WTC11 (cell line): ENCODE measurements around the gene CATSPER1. TPM values are rescaled to one million over a fixed set of nuclear protein-coding genes. Genes with fewer than 3 reads are reported as not detected.

ENCODE experiments used
- ATF2 ChIP-seq: sonication (generic); formaldehyde crosslinking; IDR thresholded peaks from 2 replicates; pipeline ENCODE4 v1.8.1; 2022; ENCODE audit warnings: low read depth, missing genetic modification reagents, borderline replicate concordance
- CBFB ChIP-seq: sonication (generic); formaldehyde crosslinking; IDR thresholded peaks from 2 replicates; pipeline ENCODE4 v1.8.1; 2022; ENCODE audit warnings: mild to moderate bottlenecking, low read depth, missing genetic modification reagents
- CREB1 ChIP-seq: sonication (generic); formaldehyde crosslinking; IDR thresholded peaks from 2 replicates; pipeline ENCODE4 v1.8.0; 2023; ENCODE audit warnings: mild to moderate bottlenecking, missing genetic modification reagents
- ELF4 ChIP-seq: sonication (generic); formaldehyde crosslinking; IDR thresholded peaks from 2 replicates; pipeline ENCODE4 v1.8.1; 2022; ENCODE audit warnings: low read depth, mild to moderate bottlenecking, moderate library complexity, missing genetic modification reagents
- FOXK1 ChIP-seq: sonication (generic); formaldehyde crosslinking; IDR thresholded peaks from 2 replicates; pipeline ENCODE4 v1.8.0; 2022; ENCODE audit warnings: mild to moderate bottlenecking, moderate library complexity, missing genetic modification reagents
- GRHL2 ChIP-seq: fragments of 250-450 bp; sonication (Bioruptor Pico); IDR thresholded peaks from 2 replicates; pipeline ENCODE4 v1.8.0; 2022; ENCODE audit warnings: mild to moderate bottlenecking, moderate library complexity; ENCODE audit not compliant: insufficient replicate concordance, severe bottlenecking
- HMGA2 ChIP-seq: fragments of 250-450 bp; sonication (Bioruptor Pico); IDR thresholded peaks from 2 replicates; pipeline ENCODE4 v1.4.0; 2021; ENCODE audit warnings: mild to moderate bottlenecking, moderate library complexity
- IRF1 ChIP-seq: sonication (generic); formaldehyde crosslinking; IDR thresholded peaks from 2 replicates; pipeline ENCODE4 v1.8.0; 2023; ENCODE audit warnings: missing genetic modification reagents
- NFATC4 ChIP-seq: fragments of 250-450 bp; sonication (Bioruptor Pico); IDR thresholded peaks from 2 replicates; pipeline ENCODE4 v1.9.0; 2021; ENCODE audit warnings: mild to moderate bottlenecking
- NFE2L1 ChIP-seq: sonication (generic); formaldehyde crosslinking; IDR thresholded peaks from 2 replicates; pipeline ENCODE4 v1.8.1; 2023; ENCODE audit warnings: missing genetic modification reagents
- NR1H2 ChIP-seq: sonication (generic); formaldehyde crosslinking; IDR thresholded peaks from 2 replicates; pipeline ENCODE4 v1.9.0; 2021; ENCODE audit warnings: mild to moderate bottlenecking, moderate library complexity, missing genetic modification reagents
- OVOL2 ChIP-seq: fragments of 250-450 bp; sonication (Bioruptor Pico); IDR thresholded peaks from 2 replicates; pipeline ENCODE4 v1.9.0; 2021; ENCODE audit warnings: mild to moderate bottlenecking, borderline replicate concordance
- SOX15 ChIP-seq: fragments of 250-450 bp; sonication (Bioruptor Pico); IDR thresholded peaks from 2 replicates; pipeline ENCODE4 v1.9.0; 2021; ENCODE audit warnings: mild to moderate bottlenecking
- ZNF232 ChIP-seq: sonication (generic); formaldehyde crosslinking; IDR thresholded peaks from 2 replicates; pipeline ENCODE4 v1.8.0; 2022; ENCODE audit warnings: mild to moderate bottlenecking, missing genetic modification reagents
- ZNF281 ChIP-seq: sonication (generic); formaldehyde crosslinking; IDR thresholded peaks from 2 replicates; pipeline ENCODE4 v1.8.0; 2023; ENCODE audit warnings: mild to moderate bottlenecking, missing genetic modification reagents
- ZNF317 ChIP-seq: sonication (generic); formaldehyde crosslinking; IDR thresholded peaks from 2 replicates; pipeline ENCODE4 v1.8.1; 2023; ENCODE audit warnings: low read depth, mild to moderate bottlenecking, moderate library complexity, missing genetic modification reagents, borderline replicate concordance
- ZNF423 ChIP-seq: fragments of 250-450 bp; sonication (Bioruptor Pico); IDR thresholded peaks from 2 replicates; pipeline ENCODE4 v2.1.2; 2022; ENCODE audit warnings: mild to moderate bottlenecking, moderate library complexity
- ZNF425 ChIP-seq: fragments of 250-450 bp; sonication (Bioruptor Pico); conservative IDR thresholded peaks from 2 replicates; pipeline ENCODE4 v1.9.0; 2021; ENCODE audit warnings: mild to moderate bottlenecking
- total RNA-seq: library from RNA; stranded (reverse); gene quantifications from 3 replicates; pipeline ENCODE4 v1.2.3, GENCODE V29; 2021
- TF ChIP-seq, protein P1 (sequence below): sonication (generic); formaldehyde crosslinking; IDR thresholded peaks from 2 replicates; pipeline ENCODE4 v1.8.0; 2022; ENCODE audit warnings: mild to moderate bottlenecking, missing genetic modification reagents
- TF ChIP-seq, protein P2 (sequence below): sonication (generic); formaldehyde crosslinking; IDR thresholded peaks from 2 replicates; pipeline ENCODE4 v1.8.1; 2023; ENCODE audit warnings: mild to moderate bottlenecking, missing genetic modification reagents
- TF ChIP-seq, protein P3 (sequence below): sonication (generic); formaldehyde crosslinking; IDR thresholded peaks from 2 replicates; pipeline ENCODE4 v1.8.0; 2022; ENCODE audit warnings: missing genetic modification reagents
- TF ChIP-seq, protein P4 (sequence below): sonication (generic); formaldehyde crosslinking; IDR thresholded peaks from 2 replicates; pipeline ENCODE4 v1.8.1; 2022; ENCODE audit warnings: low read depth, mild to moderate bottlenecking, moderate library complexity, missing genetic modification reagents, borderline replicate concordance
- TF ChIP-seq, protein P5 (sequence below): sonication (generic); formaldehyde crosslinking; IDR thresholded peaks from 2 replicates; pipeline ENCODE4 v1.8.1; 2022; ENCODE audit warnings: mild to moderate bottlenecking, moderate library complexity, missing genetic modification reagents

CATSPER1 gene
- total RNA-seq, 1 experiment from 2014 or later, result not detected

- TF ChIP-seq ZNF425 (CRISPR knock-in tag) (no peak), ZNF281 (CRISPR knock-in tag) (no peak), SOX15 (CRISPR knock-in tag) (no peak), FOXK1 (CRISPR knock-in tag) (0 out of 2 replicates have a peak, but pooled peaks have one; percentile 26), ZNF317 (CRISPR knock-in tag) (no peak), ZNF232 (CRISPR knock-in tag) (no peak), ELF4 (CRISPR knock-in tag) (no peak), HMGA2 (CRISPR knock-in tag) (no peak), IRF1 (CRISPR knock-in tag) (no peak), NFE2L1 (CRISPR knock-in tag) (no peak), ZNF423 (CRISPR knock-in tag) (no peak), NFATC4 (CRISPR knock-in tag) (no peak), GRHL2 (CRISPR knock-in tag) (no peak), CBFB (CRISPR knock-in tag) (no peak), CREB1 (CRISPR knock-in tag) (no peak), ATF2 (CRISPR knock-in tag) (no peak), NR1H2 (CRISPR knock-in tag) (no peak), OVOL2 (CRISPR knock-in tag) (no peak)
- TF ChIP-seq, protein P1, sequence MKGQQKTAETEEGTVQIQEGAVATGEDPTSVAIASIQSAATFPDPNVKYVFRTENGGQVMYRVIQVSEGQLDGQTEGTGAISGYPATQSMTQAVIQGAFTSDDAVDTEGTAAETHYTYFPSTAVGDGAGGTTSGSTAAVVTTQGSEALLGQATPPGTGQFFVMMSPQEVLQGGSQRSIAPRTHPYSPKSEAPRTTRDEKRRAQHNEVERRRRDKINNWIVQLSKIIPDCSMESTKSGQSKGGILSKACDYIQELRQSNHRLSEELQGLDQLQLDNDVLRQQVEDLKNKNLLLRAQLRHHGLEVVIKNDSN (CRISPR knock-in tag), result no peak
- TF ChIP-seq, protein P2, sequence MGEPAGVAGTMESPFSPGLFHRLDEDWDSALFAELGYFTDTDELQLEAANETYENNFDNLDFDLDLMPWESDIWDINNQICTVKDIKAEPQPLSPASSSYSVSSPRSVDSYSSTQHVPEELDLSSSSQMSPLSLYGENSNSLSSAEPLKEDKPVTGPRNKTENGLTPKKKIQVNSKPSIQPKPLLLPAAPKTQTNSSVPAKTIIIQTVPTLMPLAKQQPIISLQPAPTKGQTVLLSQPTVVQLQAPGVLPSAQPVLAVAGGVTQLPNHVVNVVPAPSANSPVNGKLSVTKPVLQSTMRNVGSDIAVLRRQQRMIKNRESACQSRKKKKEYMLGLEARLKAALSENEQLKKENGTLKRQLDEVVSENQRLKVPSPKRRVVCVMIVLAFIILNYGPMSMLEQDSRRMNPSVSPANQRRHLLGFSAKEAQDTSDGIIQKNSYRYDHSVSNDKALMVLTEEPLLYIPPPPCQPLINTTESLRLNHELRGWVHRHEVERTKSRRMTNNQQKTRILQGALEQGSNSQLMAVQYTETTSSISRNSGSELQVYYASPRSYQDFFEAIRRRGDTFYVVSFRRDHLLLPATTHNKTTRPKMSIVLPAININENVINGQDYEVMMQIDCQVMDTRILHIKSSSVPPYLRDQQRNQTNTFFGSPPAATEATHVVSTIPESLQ, result no peak
- TF ChIP-seq, protein P3, sequence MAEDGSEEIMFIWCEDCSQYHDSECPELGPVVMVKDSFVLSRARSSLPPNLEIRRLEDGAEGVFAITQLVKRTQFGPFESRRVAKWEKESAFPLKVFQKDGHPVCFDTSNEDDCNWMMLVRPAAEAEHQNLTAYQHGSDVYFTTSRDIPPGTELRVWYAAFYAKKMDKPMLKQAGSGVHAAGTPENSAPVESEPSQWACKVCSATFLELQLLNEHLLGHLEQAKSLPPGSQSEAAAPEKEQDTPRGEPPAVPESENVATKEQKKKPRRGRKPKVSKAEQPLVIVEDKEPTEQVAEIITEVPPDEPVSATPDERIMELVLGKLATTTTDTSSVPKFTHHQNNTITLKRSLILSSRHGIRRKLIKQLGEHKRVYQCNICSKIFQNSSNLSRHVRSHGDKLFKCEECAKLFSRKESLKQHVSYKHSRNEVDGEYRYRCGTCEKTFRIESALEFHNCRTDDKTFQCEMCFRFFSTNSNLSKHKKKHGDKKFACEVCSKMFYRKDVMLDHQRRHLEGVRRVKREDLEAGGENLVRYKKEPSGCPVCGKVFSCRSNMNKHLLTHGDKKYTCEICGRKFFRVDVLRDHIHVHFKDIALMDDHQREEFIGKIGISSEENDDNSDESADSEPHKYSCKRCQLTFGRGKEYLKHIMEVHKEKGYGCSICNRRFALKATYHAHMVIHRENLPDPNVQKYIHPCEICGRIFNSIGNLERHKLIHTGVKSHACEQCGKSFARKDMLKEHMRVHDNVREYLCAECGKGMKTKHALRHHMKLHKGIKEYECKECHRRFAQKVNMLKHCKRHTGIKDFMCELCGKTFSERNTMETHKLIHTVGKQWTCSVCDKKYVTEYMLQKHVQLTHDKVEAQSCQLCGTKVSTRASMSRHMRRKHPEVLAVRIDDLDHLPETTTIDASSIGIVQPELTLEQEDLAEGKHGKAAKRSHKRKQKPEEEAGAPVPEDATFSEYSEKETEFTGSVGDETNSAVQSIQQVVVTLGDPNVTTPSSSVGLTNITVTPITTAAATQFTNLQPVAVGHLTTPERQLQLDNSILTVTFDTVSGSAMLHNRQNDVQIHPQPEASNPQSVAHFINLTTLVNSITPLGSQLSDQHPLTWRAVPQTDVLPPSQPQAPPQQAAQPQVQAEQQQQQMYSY (CRISPR knock-in tag), result no peak
- TF ChIP-seq, protein P4, sequence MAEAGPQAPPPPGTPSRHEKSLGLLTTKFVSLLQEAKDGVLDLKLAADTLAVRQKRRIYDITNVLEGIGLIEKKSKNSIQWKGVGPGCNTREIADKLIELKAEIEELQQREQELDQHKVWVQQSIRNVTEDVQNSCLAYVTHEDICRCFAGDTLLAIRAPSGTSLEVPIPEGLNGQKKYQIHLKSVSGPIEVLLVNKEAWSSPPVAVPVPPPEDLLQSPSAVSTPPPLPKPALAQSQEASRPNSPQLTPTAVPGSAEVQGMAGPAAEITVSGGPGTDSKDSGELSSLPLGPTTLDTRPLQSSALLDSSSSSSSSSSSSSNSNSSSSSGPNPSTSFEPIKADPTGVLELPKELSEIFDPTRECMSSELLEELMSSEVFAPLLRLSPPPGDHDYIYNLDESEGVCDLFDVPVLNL (CRISPR knock-in tag), result no peak
- TF ChIP-seq, protein P5, sequence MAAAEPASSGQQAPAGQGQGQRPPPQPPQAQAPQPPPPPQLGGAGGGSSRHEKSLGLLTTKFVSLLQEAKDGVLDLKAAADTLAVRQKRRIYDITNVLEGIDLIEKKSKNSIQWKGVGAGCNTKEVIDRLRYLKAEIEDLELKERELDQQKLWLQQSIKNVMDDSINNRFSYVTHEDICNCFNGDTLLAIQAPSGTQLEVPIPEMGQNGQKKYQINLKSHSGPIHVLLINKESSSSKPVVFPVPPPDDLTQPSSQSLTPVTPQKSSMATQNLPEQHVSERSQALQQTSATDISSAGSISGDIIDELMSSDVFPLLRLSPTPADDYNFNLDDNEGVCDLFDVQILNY (CRISPR knock-in tag), result no peak
Measured at GRCh38 chr11:66048547-66049323, 22.5 kb upstream of the CATSPER1 start, which contains the start of gene GAL3ST3 (continued).
